Measurements from ENCODE around the gene INPP5F.
"Not testable (repeated sequence)": the region's sequence is repeated elsewhere in the genome, so short reads cannot be mapped to it uniquely, and the experiment has no call there.

INPP5F gene

GRCh38 chr10:119705434-119705831 is 20.4 kb upstream of the INPP5F start:
- no peak for DNase-seq (ENCODE audit: low read depth, low spot score)

- DNase-seq (ENCODE audit: low read depth, low spot score): no peak
These were observed 19.1 kb upstream of the INPP5F start for GRCh38 chr10:119706521-119707278.

- DNase-seq (ENCODE audit: low read depth, low spot score): not testable (repeated sequence)
These were observed 18.5 kb upstream of the INPP5F start for GRCh38 chr10:119707331-119707730.

GRCh38 chr10:119710935-119711334 is 14.9 kb upstream of the INPP5F start:
- not testable (repeated sequence) for DNase-seq (ENCODE audit: low read depth, low spot score)

GRCh38 chr10:119713744-119714483 is 11.9 kb upstream of the INPP5F start:
- no peak for DNase-seq (ENCODE audit: low read depth, low spot score)

GRCh38 chr10:119714484-119714816 is 11.4 kb upstream of the INPP5F start:
- DNase-seq (ENCODE audit: low read depth, low spot score): no peak

GRCh38 chr10:119715628-119716505 is 10.0 kb upstream of the INPP5F start:
- no peak for DNase-seq (ENCODE audit: low read depth, low spot score)

GRCh38 chr10:119723161-119723560 is 2.7 kb upstream of the INPP5F start:
- DNase-seq (ENCODE audit: low read depth, low spot score): no peak

- DNase-seq (ENCODE audit: low read depth, low spot score): no peak
These were observed 2.2 kb upstream of the INPP5F start for GRCh38 chr10:119723624-119724023.

- DNase-seq (ENCODE audit: low read depth, low spot score): no peak
These were observed 995 bp upstream of the INPP5F start for GRCh38 chr10:119724593-119725516.

GRCh38 chr10:119725517-119725827 is 378 bp upstream of the INPP5F start:
- no peak for DNase-seq (ENCODE audit: low read depth, low spot score)

GRCh38 chr10:119726676-119727261 is 919 bp downstream of the INPP5F start:
- DNase-seq (ENCODE audit: low read depth, low spot score): no peak

- DNase-seq (ENCODE audit: low read depth, low spot score): no peak
These were observed 2.4 kb downstream of the INPP5F start for GRCh38 chr10:119728172-119728800.

- no peak for DNase-seq (ENCODE audit: low read depth, low spot score)
These were observed 8.8 kb downstream of the INPP5F start for GRCh38 chr10:119734396-119735332.

- DNase-seq (ENCODE audit: low read depth, low spot score): no peak
These were observed 9.6 kb downstream of the INPP5F start for GRCh38 chr10:119735451-119735850.

- no peak for DNase-seq (ENCODE audit: low read depth, low spot score)
These were observed 10.4 kb downstream of the INPP5F start for GRCh38 chr10:119736220-119736619.

GRCh38 chr10:119737039-119737663 is 11.3 kb downstream of the INPP5F start:
- DNase-seq (ENCODE audit: low read depth, low spot score): no peak

- no peak for DNase-seq (ENCODE audit: low read depth, low spot score)
These were observed 12.0 kb downstream of the INPP5F start for GRCh38 chr10:119737823-119738222.

- DNase-seq (ENCODE audit: low read depth, low spot score): no peak
These were observed 13.1 kb downstream of the INPP5F start for GRCh38 chr10:119738962-119739361.
